Stimulated activated CD8-positive, alpha-beta memory T cell treated with anti-CD3 and anti-CD28 coated beads, Interleukin-15, amount 100 ng/mL, for 4 hours (primary cell): ENCODE results near the gene MAB21L4.

Source experiments
- DNase-seq, 2 donors: peaks; one replicate each; pipeline ENCODE4 v3.0.0-alpha.2; 2020; ENCODE audit warnings: low read depth in 2 of 2

MAB21L4 gene

DNA sequence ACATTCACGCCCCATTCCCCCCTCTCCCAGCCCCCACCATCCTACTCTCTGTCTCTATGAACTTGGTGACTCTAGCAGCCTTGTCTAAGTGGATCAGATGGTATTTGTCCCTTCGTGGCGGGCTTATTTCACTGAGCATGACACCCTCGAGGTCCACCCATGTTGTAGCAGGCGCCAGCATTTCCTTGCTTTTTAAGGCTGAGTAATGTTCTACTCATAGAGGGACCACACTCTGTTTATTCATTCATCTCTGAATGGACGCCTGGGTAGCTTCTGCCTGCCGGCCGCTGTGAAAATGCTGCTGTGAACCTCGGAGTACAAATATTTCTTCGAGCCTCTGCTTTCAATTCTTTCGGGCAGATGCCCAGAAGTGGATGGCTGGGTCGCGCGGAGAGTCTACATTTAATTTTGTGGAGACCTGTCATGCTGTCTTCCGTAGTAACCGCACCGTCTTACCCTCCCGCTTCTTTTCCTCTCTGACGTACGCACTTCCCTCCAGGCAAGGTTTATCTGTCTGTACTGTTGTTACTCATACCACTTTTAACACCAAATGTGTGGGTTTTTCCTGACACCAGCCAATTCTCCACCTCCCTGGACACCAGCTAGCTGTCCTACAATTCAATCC is 15.8 kb upstream of the MAB21L4 start:
- no peak for DNase-seq

DNA sequence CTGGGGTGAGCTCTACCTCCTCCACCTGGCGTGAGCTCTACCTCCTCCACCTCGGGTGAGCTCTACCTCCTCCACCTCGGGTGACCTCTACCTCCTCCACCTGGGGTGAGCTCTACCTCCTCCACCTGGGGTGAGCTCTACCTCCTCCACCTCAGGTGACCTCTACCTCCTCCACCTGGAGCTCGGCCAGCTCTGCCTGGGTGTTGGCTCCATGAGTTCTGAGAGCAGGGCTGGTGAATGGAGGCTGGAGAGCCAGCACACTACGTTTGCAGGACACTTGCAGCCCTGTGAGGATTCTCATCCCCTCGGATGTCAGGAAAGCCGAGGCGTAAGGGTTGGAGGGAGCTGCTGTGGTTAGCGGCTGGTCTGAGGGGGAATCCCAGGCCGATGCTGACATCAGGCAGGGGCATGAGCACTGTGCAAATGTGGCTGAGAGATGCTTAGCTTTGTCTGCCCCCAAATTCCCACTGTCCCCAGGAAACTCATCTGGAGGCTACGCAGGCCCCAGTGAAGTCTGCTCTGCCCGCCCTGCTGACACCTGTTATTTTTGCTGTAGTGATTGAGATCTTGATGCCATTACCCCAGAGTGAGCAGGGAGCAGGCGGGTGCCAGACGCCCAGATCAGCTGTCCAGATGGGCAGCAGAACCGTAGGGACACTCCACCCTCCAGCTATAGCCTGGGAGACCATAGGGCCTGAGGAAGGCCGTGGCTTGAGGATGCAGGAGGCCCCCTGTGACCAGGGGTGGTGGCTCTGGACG is 13.4 kb upstream of the MAB21L4 start:
- no peak for DNase-seq

DNA sequence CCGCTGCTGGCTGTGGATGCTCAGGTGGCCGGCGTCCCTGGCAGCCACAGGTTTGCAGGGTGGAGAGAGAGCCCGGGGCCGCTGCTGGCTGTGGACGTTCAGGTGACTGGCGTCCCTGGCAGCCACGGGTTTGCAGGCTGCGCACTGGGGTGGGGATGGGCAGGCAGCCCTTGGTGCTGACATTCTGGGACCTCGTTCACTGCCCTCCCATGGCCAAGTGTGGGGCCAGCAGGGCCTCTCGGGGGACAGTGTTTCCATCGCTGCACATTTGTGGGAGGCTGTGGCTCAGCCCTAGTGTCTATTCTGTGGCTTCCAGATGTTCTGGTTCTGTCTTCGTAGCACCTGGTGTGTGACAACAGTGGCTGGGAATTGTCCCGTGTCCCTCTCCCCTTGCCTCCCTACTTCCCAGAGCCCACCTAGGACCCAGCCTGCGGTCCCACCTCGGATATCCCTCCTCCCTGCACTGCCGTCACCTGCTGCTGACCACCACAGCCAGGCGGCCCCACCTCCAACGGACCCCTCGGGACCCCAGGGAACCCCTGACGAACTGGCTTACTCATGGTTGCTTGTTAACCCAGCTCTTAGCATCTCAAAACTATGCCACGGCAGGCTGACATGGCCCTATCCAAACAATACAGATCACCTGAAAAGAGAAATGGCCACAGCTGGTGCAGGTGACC is 11.1 kb upstream of the MAB21L4 start:
- DNase-seq: no peak

DNA sequence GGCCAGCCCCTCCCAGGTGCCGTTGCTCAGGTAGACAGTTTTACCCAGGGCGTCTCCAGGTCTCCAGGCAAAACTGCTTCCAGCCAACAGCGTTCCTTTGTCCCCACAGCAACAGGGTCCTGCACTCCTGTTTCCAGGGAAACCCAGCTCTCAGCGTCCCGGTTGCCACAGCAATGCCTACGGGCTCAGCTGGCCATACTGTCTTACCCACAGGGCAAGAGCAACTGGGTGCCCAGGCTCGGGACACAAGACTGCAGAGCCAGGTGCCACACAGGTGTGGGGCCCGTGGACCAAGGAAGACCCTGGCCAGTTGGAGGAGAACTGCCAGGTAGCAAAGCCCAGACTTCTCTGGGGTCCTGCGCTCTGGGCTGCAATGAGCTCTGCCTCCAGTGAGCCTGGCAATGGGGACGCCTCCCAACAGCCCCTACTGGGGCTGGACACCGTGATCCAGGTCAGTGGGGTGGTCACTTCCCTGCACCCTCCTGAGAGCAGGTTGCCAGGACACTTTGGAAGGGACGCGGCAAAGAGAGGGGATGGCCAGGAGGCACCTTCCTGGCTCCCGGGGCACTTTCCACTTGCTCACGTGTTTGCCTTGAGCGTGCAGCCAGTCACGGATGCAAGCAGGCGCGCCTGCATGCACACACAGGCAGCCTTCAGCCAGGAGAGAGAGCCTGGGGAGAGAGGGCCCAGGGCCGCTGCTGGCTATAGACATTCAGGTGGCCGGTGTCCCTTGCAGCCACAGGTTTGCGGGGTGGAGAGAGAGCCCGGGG is 10.4 kb upstream of the MAB21L4 start, which contains the start of gene CROCC2:
Gene CROCC2 (plus strand): TSS at position 196 of the 770 bp plus-strand sequence. CDS start 178 bp downstream, at position 374.
- DNase-seq: no peak

DNA sequence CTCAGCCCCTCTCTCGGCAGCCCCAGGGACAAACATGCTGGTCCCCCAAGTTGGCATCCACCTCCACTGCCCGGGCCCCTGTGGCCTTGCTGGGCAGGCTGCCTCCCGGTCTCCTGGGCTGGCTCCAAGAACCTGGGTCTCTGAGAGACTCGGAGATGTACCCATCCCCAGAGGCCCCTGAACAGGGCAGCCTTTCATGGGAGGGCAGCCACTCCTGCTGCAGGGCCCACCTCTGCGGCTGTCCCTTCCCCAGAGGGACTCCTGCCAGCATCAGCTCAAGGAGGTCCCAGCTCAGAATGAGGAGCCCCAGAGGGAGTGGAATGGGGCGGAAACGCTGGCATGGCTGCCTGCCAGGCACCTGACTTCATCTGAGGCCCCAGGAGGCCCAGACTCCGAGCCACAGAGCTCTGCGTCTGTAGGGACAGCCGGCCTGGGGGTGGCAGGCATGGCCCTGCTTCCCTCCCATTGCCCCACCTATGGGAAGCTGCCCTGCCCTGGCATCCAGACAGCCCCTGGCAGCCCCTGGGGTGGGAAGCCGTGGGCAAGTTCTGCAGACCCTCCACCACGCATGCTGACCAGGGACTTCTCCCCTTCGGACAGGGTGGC is 9.3 kb upstream of the MAB21L4 start:
- no peak for DNase-seq

DNA sequence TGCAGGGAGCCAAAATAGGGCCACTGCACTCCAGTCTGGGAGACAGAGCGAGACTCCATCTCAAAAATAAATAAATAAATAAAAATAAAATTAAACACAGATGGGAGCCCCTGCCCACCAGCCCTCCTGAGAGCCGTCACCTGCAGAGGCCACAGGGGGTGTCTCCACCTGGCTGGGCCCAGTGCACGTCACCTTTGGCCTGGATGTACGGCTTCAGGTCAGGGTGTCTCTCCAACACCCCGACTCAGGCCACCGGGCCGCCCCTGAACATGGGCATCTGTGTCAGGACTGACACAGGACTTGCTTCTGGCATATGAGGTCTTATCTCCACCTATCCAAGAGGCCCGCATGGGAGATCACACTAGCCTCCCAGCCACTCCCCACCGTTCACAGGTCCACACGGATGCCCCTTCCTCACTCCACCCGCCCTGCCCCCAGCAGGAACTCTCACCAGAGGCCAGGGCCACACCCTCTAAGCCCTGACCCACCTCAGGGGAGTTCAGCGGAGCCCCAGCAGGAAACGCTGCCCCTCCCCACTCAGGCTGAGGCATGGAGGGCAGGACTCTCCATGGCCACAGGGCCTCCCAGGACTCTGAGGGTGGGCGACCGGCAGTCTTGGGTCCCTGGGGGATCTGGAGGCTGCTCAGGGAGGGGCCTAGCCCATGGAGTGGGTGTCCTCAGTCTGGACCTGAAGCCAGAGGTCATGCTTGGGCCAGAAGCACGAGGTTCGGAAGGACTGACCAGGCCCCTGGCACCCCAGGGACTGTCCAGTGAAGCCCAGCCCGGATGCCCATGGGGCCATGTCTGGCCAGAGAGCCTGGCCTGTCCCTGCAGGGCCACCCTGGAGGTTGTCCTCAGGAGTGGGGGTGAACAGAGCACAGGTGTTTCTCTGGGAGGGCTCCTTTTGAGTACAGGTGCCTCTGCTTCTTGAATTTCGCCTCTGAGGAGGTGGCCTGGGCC is 8.5 kb upstream of the MAB21L4 start:
- no peak for DNase-seq

DNA sequence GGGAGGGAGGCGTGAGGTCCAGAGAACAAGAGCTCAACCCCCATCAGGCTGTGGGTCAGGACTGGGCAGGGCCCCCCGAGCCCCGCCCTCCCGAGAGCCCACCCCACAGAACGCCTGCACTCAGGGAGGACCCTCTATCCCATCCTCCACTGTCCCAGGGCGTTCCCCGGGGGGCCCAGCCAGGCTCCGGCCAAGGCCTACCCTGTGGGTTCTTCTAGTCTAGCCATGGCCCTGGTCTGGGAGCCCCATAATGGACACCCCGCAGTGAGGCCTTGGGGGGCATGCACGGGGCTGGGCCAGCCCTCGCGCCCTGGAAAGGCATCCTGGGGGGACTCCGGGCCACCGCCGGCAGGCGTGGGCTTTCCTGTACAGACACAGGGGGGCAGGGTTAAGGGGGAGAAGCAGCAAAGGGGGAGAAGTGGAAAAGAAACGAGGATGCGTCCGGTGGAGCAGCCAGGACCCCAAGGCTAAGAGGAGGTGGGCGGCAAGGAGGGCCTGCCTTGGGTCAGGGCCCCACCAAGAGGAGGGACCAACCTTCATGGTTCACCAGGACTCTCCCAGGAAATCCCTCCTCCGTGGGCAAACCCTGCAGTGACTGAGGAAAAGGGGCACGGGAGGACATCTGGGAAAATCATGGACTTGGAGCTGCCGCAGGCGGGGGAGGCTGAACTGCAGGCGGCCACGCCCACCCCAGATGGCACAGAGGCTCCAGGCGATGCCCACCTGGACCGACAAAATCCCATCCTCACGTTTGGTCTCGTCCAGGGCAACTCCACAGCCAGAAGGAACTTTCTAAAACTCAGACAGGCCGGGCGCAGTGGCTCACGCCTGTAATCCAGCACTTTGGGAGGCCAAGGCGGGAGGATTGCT is 7.5 kb upstream of the MAB21L4 start:
- no peak for DNase-seq

DNA sequence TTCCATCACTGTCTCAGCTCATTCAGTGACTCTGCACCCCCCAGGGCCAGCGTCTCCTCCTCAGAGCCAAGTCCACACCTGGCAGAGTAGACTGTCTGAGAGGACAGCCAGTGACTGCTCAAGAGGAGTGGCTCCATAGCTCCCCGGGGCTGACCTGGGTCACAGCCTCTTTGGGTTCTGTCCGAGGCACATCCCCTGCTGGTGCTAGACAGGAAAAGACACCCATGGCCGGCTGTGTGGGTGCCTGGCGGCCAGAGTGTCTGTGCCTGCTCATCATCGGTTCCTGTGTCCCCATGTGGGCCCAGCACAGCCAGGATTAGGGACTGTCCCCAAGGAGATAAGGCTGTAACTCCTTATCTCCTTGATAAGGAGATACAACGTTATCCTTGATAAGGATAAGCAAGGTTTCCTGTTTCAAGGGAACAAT is 6.7 kb upstream of the MAB21L4 start:
- no peak for DNase-seq

DNA sequence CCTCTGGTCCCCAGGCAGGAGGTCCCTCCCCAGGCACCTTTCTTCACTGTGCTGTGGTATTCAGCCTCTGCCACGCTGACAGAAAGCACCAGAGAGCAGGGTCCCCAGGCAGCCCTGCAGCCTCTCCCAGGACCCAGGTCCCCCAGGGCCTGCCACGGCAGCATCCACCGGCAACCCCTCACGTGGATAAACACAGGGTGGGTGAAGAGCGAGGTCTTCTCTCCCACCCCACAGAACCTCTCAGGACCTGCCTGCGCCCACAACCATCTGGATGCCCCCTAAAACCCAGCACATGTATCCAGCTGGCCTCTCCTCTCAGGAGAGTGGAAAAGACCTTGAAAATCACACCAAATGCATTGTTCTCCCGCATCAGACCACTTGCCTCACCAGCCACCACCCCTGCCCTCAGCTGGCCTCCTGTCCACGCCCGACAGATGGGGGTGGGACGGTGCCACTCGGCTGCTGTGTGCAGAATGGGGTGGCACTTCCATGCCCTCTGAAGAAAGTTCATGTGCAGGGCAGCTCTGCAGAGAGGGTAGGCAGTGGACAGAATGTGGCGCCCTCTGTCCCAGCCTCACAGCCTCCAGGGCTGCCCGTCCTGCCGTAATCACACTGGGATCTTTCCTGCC is 6.1 kb upstream of the MAB21L4 start:
- DNase-seq: no peak

DNA sequence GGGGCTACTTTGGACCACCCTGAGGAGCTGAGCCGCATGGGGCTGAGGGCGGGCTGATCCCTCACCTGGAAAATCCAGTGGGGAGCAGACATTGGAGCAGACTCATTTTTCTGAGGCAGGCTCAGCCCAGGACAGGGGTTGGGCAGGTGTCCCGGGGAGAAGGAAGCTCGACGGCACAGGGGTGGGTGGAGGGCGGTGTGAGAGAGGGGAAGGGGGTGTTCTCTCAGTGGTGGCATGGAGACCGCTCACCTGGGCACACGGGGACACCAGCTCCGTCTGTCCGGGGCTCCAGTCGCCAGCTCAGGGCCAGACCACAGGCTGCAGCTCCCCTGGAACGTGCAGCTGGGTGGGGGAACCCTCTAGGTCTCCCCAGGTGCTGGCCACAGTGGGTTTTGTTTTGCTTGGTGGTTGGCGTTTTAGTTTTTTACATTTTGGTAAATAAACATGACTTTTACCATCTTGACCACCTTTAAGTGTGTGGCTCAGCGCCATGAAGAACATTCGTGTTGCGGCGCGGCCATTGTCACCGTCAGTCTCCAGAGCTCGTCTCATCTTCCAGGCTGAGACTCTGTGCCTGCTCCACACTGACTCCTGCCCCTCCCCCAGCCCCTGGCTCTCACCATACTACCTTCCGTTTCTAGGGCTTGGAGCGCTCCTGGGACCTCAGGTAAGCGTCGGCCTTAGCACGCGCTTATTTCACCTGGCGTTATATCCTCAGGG is 4.3 kb upstream of the MAB21L4 start:
- DNase-seq: no peak

DNA sequence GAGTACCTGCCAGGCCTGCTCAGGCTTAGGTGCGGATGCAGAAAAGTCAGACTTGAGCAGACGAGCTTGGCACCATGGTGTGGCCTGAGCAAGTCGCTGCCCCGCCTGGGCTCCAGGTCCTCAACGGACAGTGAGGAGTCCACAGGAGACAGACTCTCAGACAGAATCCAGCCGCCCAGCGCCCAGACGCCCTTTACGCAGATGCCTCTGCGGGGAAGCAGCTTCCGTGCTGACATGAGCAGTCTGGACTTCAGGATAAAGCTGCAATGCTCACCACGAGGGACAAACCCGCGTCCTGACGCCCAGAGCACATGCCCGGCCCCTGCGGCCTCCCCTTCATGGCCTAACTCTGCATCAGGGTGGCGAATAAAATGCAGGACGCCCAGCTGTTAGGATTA is 3.5 kb upstream of the MAB21L4 start:
- no peak for DNase-seq

DNA sequence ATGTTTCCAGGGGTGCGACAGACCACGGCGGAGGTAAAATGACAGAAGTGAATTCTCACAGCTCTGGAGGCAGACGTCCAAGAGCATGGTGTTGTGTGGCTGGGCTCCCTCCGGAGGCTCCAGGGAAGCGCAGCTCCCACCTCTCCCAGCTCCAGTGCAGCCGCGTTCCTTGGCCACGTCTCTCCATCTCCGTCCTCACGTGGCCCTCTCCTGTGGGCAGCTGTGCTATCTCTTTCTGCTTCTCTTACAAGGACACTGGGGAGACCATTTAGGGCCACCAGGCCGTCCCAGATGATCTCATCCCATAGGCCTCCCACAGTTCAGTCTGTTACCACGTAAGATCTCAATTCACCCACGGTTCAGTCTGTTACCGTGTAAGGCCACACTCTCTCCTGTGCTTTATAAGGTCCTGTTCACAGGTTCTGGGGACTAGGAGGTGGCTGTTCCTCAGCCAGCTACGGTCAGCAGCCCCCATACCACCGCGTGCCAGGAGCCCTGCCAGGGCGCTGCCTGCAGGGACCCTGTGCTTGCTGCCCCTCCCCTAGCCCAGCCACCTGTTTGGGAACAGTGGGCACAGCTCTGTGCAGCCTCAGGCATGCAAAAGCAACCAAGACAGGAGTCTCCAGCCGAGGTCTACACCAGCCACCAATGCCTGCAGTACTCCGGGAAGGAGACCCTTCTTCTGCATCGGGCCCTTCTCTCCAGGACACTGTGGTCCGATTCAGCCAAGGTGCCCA is 2.9 kb upstream of the MAB21L4 start:
- no peak for DNase-seq

DNA sequence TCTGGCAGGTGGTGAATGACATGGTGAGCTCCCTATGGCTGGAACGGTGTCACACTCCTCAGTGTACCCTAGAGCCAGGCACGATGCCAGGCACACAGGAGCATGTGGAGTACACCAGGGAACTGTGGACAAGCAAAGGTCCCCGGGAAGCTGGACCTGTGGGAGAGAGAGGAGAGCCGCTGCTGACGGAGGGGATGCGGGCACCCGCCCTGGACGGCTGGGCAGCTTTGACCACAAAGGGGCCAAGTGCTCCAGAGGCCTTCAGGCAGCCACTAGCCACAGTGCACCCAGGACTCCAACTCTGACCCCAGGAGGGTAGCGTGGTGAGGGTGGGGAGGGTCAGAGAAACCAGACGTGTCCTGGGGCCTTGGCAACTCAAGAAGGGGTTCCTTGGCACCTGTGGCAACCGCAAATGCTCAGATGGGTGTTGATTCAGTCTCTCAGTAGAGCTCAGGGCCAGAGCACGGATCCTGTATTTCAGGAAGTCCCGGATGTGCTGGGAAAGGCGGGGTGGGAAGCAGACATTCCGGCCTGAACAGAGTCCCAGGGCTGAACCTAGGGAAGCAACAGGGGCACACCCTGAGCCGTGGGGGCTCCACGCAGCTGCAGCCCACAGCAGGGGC is 2.3 kb upstream of the MAB21L4 start:
- no peak for DNase-seq

DNA sequence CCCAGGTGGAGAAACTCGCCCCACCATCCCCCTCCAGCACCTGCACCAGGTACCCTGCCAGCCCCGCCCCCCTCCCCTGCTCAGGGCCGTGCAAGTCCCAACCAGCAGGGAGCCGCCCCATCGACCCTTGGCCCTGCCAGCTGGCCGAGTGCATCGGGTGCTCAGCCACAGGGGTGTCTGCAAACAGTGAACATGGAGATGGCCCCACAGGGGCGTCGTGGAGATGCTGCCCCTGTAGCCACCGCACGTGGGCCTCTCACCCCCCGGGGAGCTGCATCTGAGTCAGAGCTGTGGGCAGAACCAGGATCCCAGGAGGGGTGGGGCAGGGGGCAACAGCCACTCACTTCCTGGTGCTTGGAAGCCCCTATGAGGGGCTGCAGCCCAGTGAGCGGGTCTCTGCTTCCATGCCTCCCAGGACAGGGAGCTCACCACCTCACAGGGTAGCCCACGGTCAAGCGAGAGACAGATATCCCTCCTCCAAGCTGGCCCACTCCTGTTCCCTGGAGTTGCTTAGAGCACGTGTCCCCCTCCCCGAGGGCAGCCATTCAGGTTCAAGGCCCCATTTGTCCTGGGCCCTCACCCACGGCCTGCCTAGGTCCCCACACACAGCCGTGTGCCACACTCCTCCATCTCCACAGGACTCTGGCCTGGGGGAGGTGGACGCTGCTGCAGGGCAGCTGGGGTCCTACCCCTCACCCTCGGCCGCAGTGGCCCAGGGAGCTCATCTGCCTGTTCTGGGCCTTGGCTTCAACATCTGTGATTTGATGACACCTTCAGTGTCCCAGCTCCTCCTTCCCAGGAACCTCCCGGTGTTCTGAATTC is 1.1 kb upstream of the MAB21L4 start:
- no peak for DNase-seq

DNA sequence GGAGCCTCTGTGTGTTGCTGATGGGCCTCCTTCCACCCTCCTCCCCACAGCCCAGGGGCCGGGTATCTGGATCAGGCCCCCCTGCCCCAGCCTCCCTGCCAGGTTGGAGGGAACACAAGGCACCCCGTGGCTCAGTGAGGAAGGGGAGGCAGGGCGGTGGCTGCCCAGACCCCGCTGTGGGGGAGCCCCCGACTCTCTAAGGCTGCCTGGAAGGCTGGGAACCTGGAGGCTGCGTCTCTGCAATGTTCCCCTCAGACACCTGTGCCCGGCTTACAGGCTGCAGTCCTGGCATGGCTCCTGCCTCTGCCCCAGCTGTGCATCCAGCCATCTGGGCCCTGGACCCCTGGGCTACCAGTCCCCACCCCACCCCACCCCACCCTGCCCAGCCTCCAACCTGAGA is 438 bp upstream of the MAB21L4 start:
- DNase-seq: no peak

DNA sequence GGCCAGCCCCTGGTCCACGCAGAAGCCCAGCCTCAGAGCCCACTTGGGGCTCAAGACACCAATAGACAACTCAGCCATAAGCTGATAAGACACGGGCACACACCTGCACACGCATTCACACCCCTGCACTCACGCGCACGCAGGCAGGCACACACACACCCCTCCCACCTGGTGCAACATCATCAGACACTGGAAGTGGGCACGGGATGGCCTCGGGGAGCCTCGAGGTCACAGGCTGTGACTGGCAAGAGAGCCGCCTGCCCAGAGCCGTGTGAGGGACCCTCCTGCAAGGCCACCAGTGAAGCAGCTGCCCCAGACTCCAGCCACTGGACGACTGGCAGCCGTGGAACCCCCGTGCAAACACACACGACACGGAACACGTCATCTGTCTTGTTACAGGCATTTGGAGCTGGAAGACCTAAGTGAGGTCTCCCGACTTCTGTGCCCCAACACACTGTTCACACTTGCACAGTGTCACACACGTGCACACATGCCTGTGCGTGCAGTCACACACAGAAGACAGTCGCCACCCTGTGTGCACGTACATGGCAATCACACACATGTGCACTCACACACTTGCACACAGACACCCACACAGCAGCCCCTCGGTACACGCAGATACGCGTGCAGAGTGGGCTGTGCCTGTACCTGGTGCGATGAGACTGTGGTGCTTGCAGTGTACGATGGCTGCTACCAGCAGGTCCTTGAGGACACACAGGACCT is 959 bp downstream of the MAB21L4 start:
- DNase-seq: no peak
